ENCODE results near the gene QKI.

Gene QKI

GRCh38 chr6:163459536-163459935, 45.0 kb downstream of the QKI start:
- Histone ChIP-seq H3K9me3 (ENCODE audit: insufficient read depth, low read depth, low read length) (no peaks in the 10 kb centered on the region), H3K9me2 (replicated peaks; ENCODE audit: low read depth, low read length) (no peaks in the 10 kb centered on the region), H3K79me2 (ENCODE audit: insufficient read depth, low read length) (no peaks in the 10 kb centered on the region), H3K4me3 (ENCODE audit: low read length, poor library complexity, severe bottlenecking) (no peak overlapping the region), H2AFZ (ENCODE audit: low read length) (no peak overlapping the region), H3K36me3 (ENCODE audit: insufficient read depth, low read length) (no peaks in the 10 kb centered on the region), H3K4me1 (ENCODE audit: insufficient read depth, low read length, poor library complexity, severe bottlenecking) (no peaks in the 10 kb centered on the region), H3K9ac (ENCODE audit: low read depth, low read length, poor library complexity, severe bottlenecking) (no peak overlapping the region), H3K27me3 (ENCODE audit: insufficient read depth, low read length, poor library complexity, severe bottlenecking) (no peaks in the 10 kb centered on the region), H3K4me2 (ENCODE audit: low read depth, low read length, poor library complexity, severe bottlenecking) (no peak overlapping the region), H4K20me1 (ENCODE audit: insufficient read depth, low read length, poor library complexity, severe bottlenecking) (no peaks in the 10 kb centered on the region), H3F3A (ENCODE audit: low read depth) (no peaks in the 10 kb centered on the region)
- TF ChIP-seq EZH2phosphoT487 (IDR thresholded peaks at IDR 0.05; ENCODE audit: borderline replicate concordance): no peak
- TF ChIP-seq, protein P1, sequence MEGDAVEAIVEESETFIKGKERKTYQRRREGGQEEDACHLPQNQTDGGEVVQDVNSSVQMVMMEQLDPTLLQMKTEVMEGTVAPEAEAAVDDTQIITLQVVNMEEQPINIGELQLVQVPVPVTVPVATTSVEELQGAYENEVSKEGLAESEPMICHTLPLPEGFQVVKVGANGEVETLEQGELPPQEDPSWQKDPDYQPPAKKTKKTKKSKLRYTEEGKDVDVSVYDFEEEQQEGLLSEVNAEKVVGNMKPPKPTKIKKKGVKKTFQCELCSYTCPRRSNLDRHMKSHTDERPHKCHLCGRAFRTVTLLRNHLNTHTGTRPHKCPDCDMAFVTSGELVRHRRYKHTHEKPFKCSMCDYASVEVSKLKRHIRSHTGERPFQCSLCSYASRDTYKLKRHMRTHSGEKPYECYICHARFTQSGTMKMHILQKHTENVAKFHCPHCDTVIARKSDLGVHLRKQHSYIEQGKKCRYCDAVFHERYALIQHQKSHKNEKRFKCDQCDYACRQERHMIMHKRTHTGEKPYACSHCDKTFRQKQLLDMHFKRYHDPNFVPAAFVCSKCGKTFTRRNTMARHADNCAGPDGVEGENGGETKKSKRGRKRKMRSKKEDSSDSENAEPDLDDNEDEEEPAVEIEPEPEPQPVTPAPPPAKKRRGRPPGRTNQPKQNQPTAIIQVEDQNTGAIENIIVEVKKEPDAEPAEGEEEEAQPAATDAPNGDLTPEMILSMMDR (conservative IDR thresholded peaks at IDR 0.05; ENCODE audit: low read length): no peak

DNA sequence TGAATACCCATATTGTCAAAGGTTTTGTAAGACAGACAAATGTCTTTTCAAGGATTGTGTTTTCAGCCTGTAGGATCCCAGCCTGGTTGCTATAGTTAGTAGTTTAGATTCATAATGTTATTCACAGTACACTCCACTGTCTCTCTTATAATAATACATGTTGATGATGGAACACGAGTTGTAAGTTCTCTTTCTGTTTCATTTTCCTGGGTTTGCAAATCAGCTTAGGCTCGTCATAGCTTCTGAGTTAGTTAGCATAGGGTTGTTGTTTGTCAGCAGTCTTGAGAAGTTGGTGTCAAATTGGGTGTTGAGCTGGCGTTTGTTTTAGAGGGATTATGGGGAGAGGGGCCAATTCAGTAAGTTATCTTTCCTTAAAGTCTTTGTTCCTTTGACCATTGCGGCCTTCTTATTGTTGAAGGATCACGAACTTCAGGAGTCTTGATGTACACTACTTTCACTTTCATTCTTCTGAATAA, 45.8 kb downstream of the QKI start:
- H2AFZ ChIP-seq (ENCODE audit: low read length): peak overlapping the region; percentile 4; the same call in 1 of the 2 replicates
- H3K4me3 ChIP-seq (ENCODE audit: low read length, poor library complexity, severe bottlenecking): peak overlapping the region; percentile 28
- TF ChIP-seq, protein P1 (conservative IDR thresholded peaks at IDR 0.05; ENCODE audit: low read length): no peak
- TF ChIP-seq EZH2phosphoT487 (IDR thresholded peaks at IDR 0.05; ENCODE audit: borderline replicate concordance): no peak
- H3K79me2 ChIP-seq (ENCODE audit: insufficient read depth, low read length): no peaks in the 10 kb centered on the region
- H4K20me1 ChIP-seq (ENCODE audit: insufficient read depth, low read length, poor library complexity, severe bottlenecking): no peaks in the 10 kb centered on the region
- no peaks in the 10 kb centered on the region for H3K9me2 ChIP-seq (replicated peaks; ENCODE audit: low read depth, low read length)
- H3K36me3 ChIP-seq (ENCODE audit: insufficient read depth, low read length): no peaks in the 10 kb centered on the region
- no peaks in the 10 kb centered on the region for H3K4me1 ChIP-seq (ENCODE audit: insufficient read depth, low read length, poor library complexity, severe bottlenecking)
- H3F3A ChIP-seq (ENCODE audit: low read depth): no peaks in the 10 kb centered on the region
- peak overlapping the region; percentile 16 for H3K4me2 ChIP-seq (ENCODE audit: low read depth, low read length, poor library complexity, severe bottlenecking)
- H3K9ac ChIP-seq (ENCODE audit: low read depth, low read length, poor library complexity, severe bottlenecking): no peak overlapping the region
- H3K9me3 ChIP-seq (ENCODE audit: insufficient read depth, low read depth, low read length): no peaks in the 10 kb centered on the region
- no peaks in the 10 kb centered on the region for H3K27me3 ChIP-seq (ENCODE audit: insufficient read depth, low read length, poor library complexity, severe bottlenecking)

- Histone ChIP-seq H3K4me2 (ENCODE audit: low read depth, low read length, poor library complexity, severe bottlenecking) (no peak overlapping the region), H3K4me3 (ENCODE audit: low read length, poor library complexity, severe bottlenecking) (no peak overlapping the region), H4K20me1 (ENCODE audit: insufficient read depth, low read length, poor library complexity, severe bottlenecking) (no peaks in the 10 kb centered on the region)
Observed at GRCh38 chr6:163461696-163462095, 47.2 kb downstream of the QKI start.

More at GRCh38 chr6:163461696-163462095, 47.2 kb downstream of the QKI start:
- H3K36me3 ChIP-seq (ENCODE audit: insufficient read depth, low read length): no peaks in the 10 kb centered on the region
- H3K9me3 ChIP-seq (ENCODE audit: insufficient read depth, low read depth, low read length): no peaks in the 10 kb centered on the region
- H3K9me2 ChIP-seq (replicated peaks; ENCODE audit: low read depth, low read length): no peaks in the 10 kb centered on the region
- H3K4me1 ChIP-seq (ENCODE audit: insufficient read depth, low read length, poor library complexity, severe bottlenecking): no peaks in the 10 kb centered on the region
- H3F3A ChIP-seq (ENCODE audit: low read depth): no peaks in the 10 kb centered on the region
- no peaks in the 10 kb centered on the region for H3K79me2 ChIP-seq (ENCODE audit: insufficient read depth, low read length)
- no peak overlapping the region for H3K9ac ChIP-seq (ENCODE audit: low read depth, low read length, poor library complexity, severe bottlenecking)
- no peak overlapping the region for H2AFZ ChIP-seq (ENCODE audit: low read length)
- TF ChIP-seq, protein P1 (conservative IDR thresholded peaks at IDR 0.05; ENCODE audit: low read length): no peak
- H3K27me3 ChIP-seq (ENCODE audit: insufficient read depth, low read length, poor library complexity, severe bottlenecking): no peaks in the 10 kb centered on the region
